HepG2 (cell line): ENCODE results near the gene SEPHS1. TPM values are rescaled to one million over a fixed set of nuclear protein-coding genes. Genes with fewer than 3 reads are reported as not detected.

ENCODE experiments used
- ATM ChIP-seq: fragments of 450-650 bp; IDR thresholded peaks from 2 replicates; pipeline ENCODE4 v1.7.1; 2017; ENCODE audit warnings: mild to moderate bottlenecking, borderline replicate concordance
- ATRX ChIP-seq: sonication (generic); formaldehyde crosslinking; IDR thresholded peaks from 2 replicates; pipeline ENCODE4 v1.4.0; 2020; ENCODE audit warnings: missing genetic modification reagents, borderline replicate concordance
- CHD4 ChIP-seq: fragments of 200-600 bp; sonication (generic); IDR thresholded peaks from 2 replicates; pipeline ENCODE4 v1.7.0; 2017; ENCODE audit warnings: mild to moderate bottlenecking, low read length, borderline replicate concordance
- KLF9 ChIP-seq: IDR thresholded peaks from 2 replicates; pipeline ENCODE4 v1.6.1; 2016; ENCODE audit warnings: low read depth
- MATR3 ChIP-seq: sonication (generic); formaldehyde crosslinking; IDR thresholded peaks from 2 replicates; pipeline ENCODE4 v1.4.0; 2020; ENCODE audit warnings: missing genetic modification reagents
- PPARG ChIP-seq: conservative IDR thresholded peaks from 2 replicates; pipeline ENCODE4 v1.6.1; 2016; ENCODE audit warnings: missing biosample characterization, missing genetic modification reagents
- SIX4 ChIP-seq: sonication (generic); formaldehyde crosslinking; IDR thresholded peaks from 2 replicates; pipeline ENCODE4 v1.4.0; 2020; ENCODE audit warnings: missing genetic modification reagents
- SMYD3 ChIP-seq: sonication (generic); formaldehyde crosslinking; IDR thresholded peaks from 2 replicates; pipeline ENCODE4 v1.8.1; 2023; ENCODE audit warnings: mild to moderate bottlenecking, missing genetic modification reagents
- ZBED4 ChIP-seq: sonication (generic); formaldehyde crosslinking; IDR thresholded peaks from 2 replicates; pipeline ENCODE4 v1.4.0; 2020; ENCODE audit warnings: missing genetic modification reagents, borderline replicate concordance
- ZFP91 ChIP-seq: sonication (generic); formaldehyde crosslinking; IDR thresholded peaks from 2 replicates; pipeline ENCODE4 v1.9.0; 2022; ENCODE audit warnings: missing genetic modification reagents, mild to moderate bottlenecking, borderline replicate concordance
- ZNF263 ChIP-seq: sonication (generic); formaldehyde crosslinking; IDR thresholded peaks from 2 replicates; pipeline ENCODE4 v1.4.0; 2020; ENCODE audit warnings: missing genetic modification reagents
- ZNF318 ChIP-seq: sonication (generic); formaldehyde crosslinking; IDR thresholded peaks from 2 replicates; pipeline ENCODE4 v1.4.0; 2020; ENCODE audit warnings: mild to moderate bottlenecking, missing genetic modification reagents
- ZNF460 ChIP-seq: sonication (generic); formaldehyde crosslinking; IDR thresholded peaks from 2 replicates; pipeline ENCODE4 v1.5.1; 2020; ENCODE audit warnings: missing genetic modification reagents, mild to moderate bottlenecking, borderline replicate concordance
- ZNF530 ChIP-seq: sonication (generic); formaldehyde crosslinking; IDR thresholded peaks from 2 replicates; pipeline ENCODE4 v1.5.0; 2020; ENCODE audit warnings: low read depth, mild to moderate bottlenecking, missing genetic modification reagents
- ZNF670 ChIP-seq: sonication (generic); formaldehyde crosslinking; IDR thresholded peaks from 2 replicates; pipeline ENCODE4 v1.8.0; 2022; ENCODE audit warnings: mild to moderate bottlenecking, missing genetic modification reagents, borderline replicate concordance
- polyA plus RNA-seq, 8 experiments: library from polyadenylated mRNA; depleted of rRNA in 3 of 8; stranded (reverse) in 7 of 8; unstranded in 1 of 8; fragments of >200 nt; fragmentation: Illumina TruSeq in 4 of 8; extraction: Trizol in 4 of 8; gene quantifications; 2 replicates each; pipeline versions ENCODE4 v1.2.1 to v1.2.3, GENCODE V29; 2011 to 2016; ENCODE audit warnings: low read depth in 4 of 8, missing spikeins in 1 of 8, mixed read lengths in 1 of 8; ENCODE audit not compliant: insufficient read depth in 1 of 8
- total RNA-seq, 5 experiments: library from RNA; depleted of rRNA; stranded (reverse); fragments of >200 nt; fragmentation: Illumina TruSeq; extraction: Trizol; gene quantifications; 2 replicates each; pipeline ENCODE4 v1.2.3, GENCODE V29; 2016; ENCODE audit warnings: low read depth in 1 of 5

Gene SEPHS1
- total and polyA plus RNA-seq, 2 of the 13 experiments (the other 11 are each of a cell fraction or from before 2014, with no cell fraction given), result 57.8 to 61.5 TPM

DNA sequence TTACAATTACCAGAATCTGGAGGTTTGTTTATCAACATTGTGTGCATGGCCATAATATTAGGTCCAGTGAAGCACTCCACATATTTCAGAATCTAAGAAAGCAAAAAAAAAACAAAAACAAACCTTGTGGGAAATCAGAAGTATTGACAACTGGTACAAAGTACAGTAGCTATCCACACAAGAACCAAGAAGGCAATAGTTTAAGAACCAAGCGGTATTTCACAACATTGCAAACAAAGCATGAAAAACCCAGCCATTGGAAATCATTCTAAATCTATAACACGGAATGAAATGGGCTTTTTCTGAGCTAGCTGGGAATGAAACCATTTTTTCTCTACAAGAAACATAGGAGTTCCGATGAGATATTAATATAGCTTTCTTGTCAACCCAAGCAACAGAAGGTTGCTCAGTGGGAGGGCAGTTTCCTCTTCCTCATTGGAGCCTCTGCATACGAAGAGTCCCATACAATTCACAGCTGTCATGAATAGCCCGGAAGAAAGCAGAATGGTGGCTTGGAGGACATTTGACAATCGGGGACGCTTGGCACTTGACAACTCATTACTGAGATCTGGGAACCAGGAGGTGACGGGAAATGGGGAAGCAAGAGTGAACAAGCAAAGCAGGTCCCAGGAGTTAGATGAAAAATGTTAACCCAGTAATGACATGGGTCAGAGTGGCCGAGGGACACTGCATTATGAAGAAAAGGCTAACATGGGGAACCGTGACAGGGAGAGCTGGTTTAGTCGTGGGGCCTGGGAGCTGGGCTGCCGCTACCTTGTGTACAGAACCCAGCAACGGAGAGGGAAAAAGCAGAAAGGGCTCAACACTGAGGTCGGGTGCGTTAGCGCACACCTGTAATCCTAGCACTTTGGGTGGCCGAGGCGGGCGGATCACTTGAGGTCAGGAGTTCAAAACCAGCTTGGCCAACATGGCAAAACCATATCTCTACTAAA, 56.0 kb downstream of the SEPHS1 start (continued):
- TF ChIP-seq ZNF318 (CRISPR knock-in tag) (no peak), KLF9 (CRISPR knock-in tag) (no peak), ZFP91 (CRISPR knock-in tag) (no peak), PPARG (CRISPR knock-in tag) (no peak), CHD4 (no peak), MATR3 (no peak), ZNF460 (CRISPR knock-in tag) (no peak), SIX4 (CRISPR knock-in tag) (no peak), ZNF670 (CRISPR knock-in tag) (no peak), ZNF530 (CRISPR knock-in tag) (no peak), SMYD3 (CRISPR knock-in tag) (no peak), ZBED4 (CRISPR knock-in tag) (peak; percentile 54; the same call in 1 of the 2 replicates), ZNF263 (CRISPR knock-in tag) (no peak), ATM (no peak), ATRX (CRISPR knock-in tag) (no peak)
